ENCODE results near the gene TCP11L1.

GRCh38 chr11:33001281-33001680 lies 38.1 kb upstream of the TCP11L1 start:
- TF ChIP-seq CTCF (conservative IDR thresholded peaks at IDR 0.05 in 1 of 2, IDR thresholded peaks at IDR 0.05 in 1 of 2; ENCODE audit: low read depth in 1 of 2, low read length in 2 of 2) (no peak), EZH2 (IDR thresholded peaks at IDR 0.05; ENCODE audit: low read length, missing control alignments) (no peak)
